Memory B cell (primary cell): ENCODE data around the gene MAN2A2.

Experiments used
- ATAC-seq: fragments of 150-1000 bp; cut with Tn5 transposase; 2 replicates; pipeline ENCODE4 v1.10.0; 2021; ENCODE audit warnings: low read depth, mild to moderate bottlenecking, moderate library complexity
- DNase-seq, 2 donors: peaks; one replicate each; pipeline ENCODE4 v3.0.0; 2022; ENCODE audit warnings: low spot score in 2 of 2
- H3K27ac Mint-ChIP-seq: one replicate; pipeline ENCODE4 v1.8.0; 2022; ENCODE audit warnings: mild to moderate bottlenecking, moderate library complexity, mixed read lengths
- H3K27me3 Mint-ChIP-seq: one replicate; pipeline ENCODE4 v1.8.0; 2022; ENCODE audit warnings: mixed read lengths
- H3K36me3 Mint-ChIP-seq: one replicate; pipeline ENCODE4 v1.8.0; 2022; ENCODE audit warnings: mild to moderate bottlenecking, mixed read lengths
- H3K4me1 Mint-ChIP-seq: one replicate; pipeline ENCODE4 v1.8.0; 2022; ENCODE audit warnings: mixed read lengths
- H3K4me3 Mint-ChIP-seq: one replicate; pipeline ENCODE4 v1.8.0; 2022; ENCODE audit warnings: mild to moderate bottlenecking, moderate library complexity, mixed read lengths
- H3K9me3 Mint-ChIP-seq: one replicate; pipeline ENCODE4 v1.8.0; 2022; ENCODE audit warnings: mixed read lengths

Gene MAN2A2

GRCh38 chr15:90902840-90903732 is at the start of gene MAN2A2:
Gene MAN2A2 (plus strand): TSS chr15:90903302. CDS start chr15:90904208, 906 bp downstream.
- ATAC-seq, result peak; percentile 56
- peak within 1 kb of the TSS; percentile 85 for H3K27ac Mint-ChIP-seq
- H3K4me1 Mint-ChIP-seq, result peaks cover 16% of the 10 kb centered on the region
- H3K4me3 Mint-ChIP-seq, result peak within 1 kb of the TSS; percentile 96
- H3K27me3 Mint-ChIP-seq, result no peaks in the 10 kb centered on the region
- H3K9me3 Mint-ChIP-seq, result no peaks in the 10 kb centered on the region
- DNase-seq, result peak; percentile 36 to 60
- peaks cover 16% of the 10 kb centered on the region for H3K36me3 Mint-ChIP-seq

GRCh38 chr15:90855139-90855538 is 48.0 kb upstream of the MAN2A2 start:
- H3K36me3 Mint-ChIP-seq, result no peaks in the 10 kb centered on the region
- peaks cover 1% of the 10 kb centered on the region for H3K9me3 Mint-ChIP-seq
- ATAC-seq (no peak), DNase-seq (no peak)
- H3K4me1 Mint-ChIP-seq, result peaks cover 59% of the 10 kb centered on the region
- no peak overlapping the region for H3K4me3 Mint-ChIP-seq
- no peak overlapping the region for H3K27ac Mint-ChIP-seq
- peaks cover 2% of the 10 kb centered on the region for H3K27me3 Mint-ChIP-seq

GRCh38 chr15:90857337-90857736 is 45.8 kb upstream of the MAN2A2 start:
- no peak for DNase-seq
- H3K9me3 Mint-ChIP-seq, result peaks cover 1% of the 10 kb centered on the region
- H3K36me3 Mint-ChIP-seq, result no peaks in the 10 kb centered on the region
- H3K27ac Mint-ChIP-seq, result peak overlapping the region; percentile 84
- H3K27me3 Mint-ChIP-seq, result no peaks in the 10 kb centered on the region
- no peak for ATAC-seq
- no peak overlapping the region for H3K4me3 Mint-ChIP-seq
- H3K4me1 Mint-ChIP-seq, result peaks cover 46% of the 10 kb centered on the region

DNA sequence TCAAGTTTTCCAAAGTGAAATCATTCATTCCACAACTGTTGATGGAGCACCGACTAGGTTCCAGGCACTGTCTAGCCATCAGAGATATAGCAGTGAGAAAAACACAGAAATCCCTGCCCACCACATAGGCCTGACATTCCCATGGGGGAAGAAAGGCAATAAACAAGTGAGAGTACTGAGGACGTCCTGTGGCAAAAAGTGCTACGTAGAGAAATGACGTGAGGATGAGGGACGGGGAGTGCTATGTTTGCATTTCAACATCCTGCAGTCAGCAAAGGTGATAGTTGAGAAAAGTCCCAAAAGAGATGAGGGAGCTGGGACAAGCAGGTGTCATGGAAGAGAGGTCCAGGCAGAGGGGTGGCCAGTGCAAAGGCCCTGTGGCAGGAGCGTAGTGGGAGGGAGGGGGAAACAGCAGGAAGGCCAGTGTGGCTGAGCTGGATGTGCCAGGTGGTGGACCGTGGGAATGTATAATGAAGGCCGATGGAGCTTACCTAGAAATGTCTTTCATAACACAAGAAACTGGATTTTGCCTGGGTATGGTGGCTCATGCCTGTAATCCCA is 45.1 kb upstream of the MAN2A2 start:
- no peak overlapping the region for H3K4me3 Mint-ChIP-seq
- H3K4me1 Mint-ChIP-seq, result peaks cover 39% of the 10 kb centered on the region
- no peak for ATAC-seq
- H3K9me3 Mint-ChIP-seq, result peaks cover 1% of the 10 kb centered on the region
- no peaks in the 10 kb centered on the region for H3K36me3 Mint-ChIP-seq
- peak overlapping the region; percentile 84 for H3K27ac Mint-ChIP-seq
- H3K27me3 Mint-ChIP-seq, result no peaks in the 10 kb centered on the region
- no peak for DNase-seq

- Mint-ChIP-seq H3K4me1 (peaks cover 40% of the 10 kb centered on the region), H3K27me3 (no peaks in the 10 kb centered on the region), H3K9me3 (peaks cover under 1% of the 10 kb centered on the region), H3K36me3 (no peaks in the 10 kb centered on the region), H3K4me3 (no peak overlapping the region), H3K27ac (no peak overlapping the region)
- ATAC-seq (no peak), DNase-seq (no peak)
Observed at GRCh38 chr15:90859234-90860131, 43.6 kb upstream of the MAN2A2 start.

DNA sequence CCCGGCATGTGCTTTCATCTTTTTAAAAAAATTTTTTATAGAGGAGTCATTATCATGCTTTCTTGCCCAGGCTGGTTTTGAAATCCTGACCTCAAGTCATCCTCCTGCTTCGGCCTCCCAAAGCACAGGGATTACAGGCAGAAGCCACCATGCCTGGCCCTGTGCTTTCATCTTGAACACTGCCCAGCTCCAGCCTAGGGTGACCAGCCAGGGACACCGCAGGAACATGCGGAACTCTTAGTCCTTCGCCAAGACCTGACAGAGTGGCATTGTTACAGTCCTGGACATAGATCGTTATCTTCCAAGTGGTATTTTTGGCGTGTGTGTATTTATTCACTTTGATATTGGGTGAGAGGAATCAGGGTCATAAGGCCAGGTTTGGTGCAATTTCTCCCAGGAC is 42.7 kb upstream of the MAN2A2 start:
- Mint-ChIP-seq H3K27me3 (no peaks in the 10 kb centered on the region), H3K4me3 (no peak overlapping the region), H3K36me3 (no peaks in the 10 kb centered on the region), H3K27ac (no peak overlapping the region), H3K9me3 (no peaks in the 10 kb centered on the region), H3K4me1 (peaks cover 33% of the 10 kb centered on the region)
- DNase-seq (no peak), ATAC-seq (no peak)

DNA sequence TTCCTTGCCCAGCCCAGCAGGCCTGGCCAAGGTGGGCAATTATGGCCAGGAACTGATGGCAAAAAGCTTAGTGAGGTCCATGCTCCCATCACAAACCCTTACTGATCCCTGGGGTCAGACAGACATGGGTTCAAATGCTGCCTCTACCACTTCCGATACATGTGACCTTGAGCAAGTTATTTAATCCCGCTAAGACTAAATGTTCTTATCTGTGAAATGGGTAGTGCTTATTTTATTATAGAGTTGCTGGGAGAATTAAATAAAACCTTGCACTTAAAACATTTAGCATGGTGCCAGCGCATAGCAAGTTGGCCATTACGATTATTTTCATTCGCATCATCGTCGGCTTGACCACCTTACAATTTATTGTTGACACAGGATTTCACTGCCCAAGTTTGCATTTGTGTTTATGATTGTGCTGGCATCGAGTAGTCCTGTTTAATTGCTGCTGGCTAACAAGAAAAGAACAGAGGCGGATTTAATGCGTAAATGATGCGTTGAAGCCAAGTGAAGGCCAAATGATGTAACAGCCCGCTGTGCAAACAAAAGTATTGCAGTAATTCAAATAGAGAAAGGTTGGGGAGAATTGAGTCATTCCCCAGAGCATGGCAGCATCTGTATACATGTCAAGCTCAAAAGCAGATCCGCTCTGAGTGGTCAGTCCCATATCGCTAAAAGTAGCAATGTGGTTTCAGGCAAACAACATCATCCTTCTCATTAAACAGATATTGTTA is 42.0 kb upstream of the MAN2A2 start:
- Mint-ChIP-seq H3K4me1 (peaks cover 28% of the 10 kb centered on the region), H3K27me3 (no peaks in the 10 kb centered on the region), H3K4me3 (no peak overlapping the region), H3K27ac (no peak overlapping the region), H3K9me3 (no peaks in the 10 kb centered on the region), H3K36me3 (no peaks in the 10 kb centered on the region)
- DNase-seq (no peak), ATAC-seq (no peak)

- no peaks in the 10 kb centered on the region for H3K36me3 Mint-ChIP-seq
- DNase-seq (no peak), ATAC-seq (no peak)
- H3K27ac Mint-ChIP-seq, result no peak overlapping the region
- H3K9me3 Mint-ChIP-seq, result no peaks in the 10 kb centered on the region
- peaks cover 19% of the 10 kb centered on the region for H3K4me1 Mint-ChIP-seq
- no peak overlapping the region for H3K4me3 Mint-ChIP-seq
- H3K27me3 Mint-ChIP-seq, result no peaks in the 10 kb centered on the region
Observed at GRCh38 chr15:90862487-90862886, 40.6 kb upstream of the MAN2A2 start.

- no peak overlapping the region for H3K4me3 Mint-ChIP-seq
- H3K4me1 Mint-ChIP-seq, result peaks cover 14% of the 10 kb centered on the region
- no peaks in the 10 kb centered on the region for H3K27me3 Mint-ChIP-seq
- H3K27ac Mint-ChIP-seq, result no peak overlapping the region
- no peaks in the 10 kb centered on the region for H3K36me3 Mint-ChIP-seq
- DNase-seq, result no peak
- H3K9me3 Mint-ChIP-seq, result no peaks in the 10 kb centered on the region
- no peak for ATAC-seq
Observed at GRCh38 chr15:90862964-90863778, 39.9 kb upstream of the MAN2A2 start.

- H3K4me1 Mint-ChIP-seq, result peaks cover 14% of the 10 kb centered on the region
- no peak overlapping the region for H3K4me3 Mint-ChIP-seq
- DNase-seq, result no peak
- no peaks in the 10 kb centered on the region for H3K9me3 Mint-ChIP-seq
- H3K27ac Mint-ChIP-seq, result no peak overlapping the region
- H3K27me3 Mint-ChIP-seq, result no peaks in the 10 kb centered on the region
- ATAC-seq, result no peak
- no peaks in the 10 kb centered on the region for H3K36me3 Mint-ChIP-seq
Observed at GRCh38 chr15:90863987-90864386, 39.1 kb upstream of the MAN2A2 start.

DNA sequence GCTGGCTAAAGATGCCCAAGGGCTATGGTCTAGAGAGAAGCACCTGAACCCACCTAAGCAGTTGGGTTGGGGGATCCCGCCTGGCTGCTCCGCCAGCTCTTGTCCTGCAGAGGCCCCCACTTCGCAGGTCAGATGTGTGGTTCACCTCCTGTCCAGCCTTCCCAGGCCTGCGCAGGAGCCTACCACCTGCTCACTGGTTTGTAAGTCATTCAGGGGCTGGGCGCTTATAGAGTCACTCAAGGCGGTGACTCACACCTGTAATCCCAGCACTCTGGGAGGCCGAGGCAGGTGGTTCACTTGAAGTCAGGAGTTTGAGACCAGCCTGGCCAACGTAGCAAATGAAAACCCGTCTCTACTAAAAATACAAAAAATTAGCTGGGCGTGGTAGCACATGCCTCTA is 38.6 kb upstream of the MAN2A2 start:
- DNase-seq (no peak), ATAC-seq (no peak)
- Mint-ChIP-seq H3K4me1 (peaks cover 15% of the 10 kb centered on the region), H3K27ac (no peak overlapping the region), H3K27me3 (no peaks in the 10 kb centered on the region), H3K4me3 (no peak overlapping the region), H3K36me3 (no peaks in the 10 kb centered on the region), H3K9me3 (no peaks in the 10 kb centered on the region)

DNA sequence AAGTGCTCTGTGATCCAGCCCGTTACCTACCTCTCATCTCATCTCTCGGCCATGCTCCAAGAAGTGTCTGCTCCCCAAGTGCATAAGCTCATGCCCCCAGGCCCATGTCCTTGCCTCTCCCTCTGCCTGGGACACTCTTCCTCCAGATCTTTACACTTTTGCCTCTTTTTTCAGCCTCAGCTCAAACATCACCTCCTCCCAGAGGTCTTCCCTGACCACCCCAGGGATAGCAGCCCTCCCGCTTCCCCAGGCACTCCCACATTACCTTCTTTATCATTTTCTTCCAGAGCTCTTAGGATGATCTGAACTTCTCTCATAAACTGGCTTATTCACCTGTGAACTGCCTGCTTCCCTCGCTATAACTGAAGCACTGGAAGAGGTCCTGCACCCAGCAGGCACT is 37.4 kb upstream of the MAN2A2 start:
- ATAC-seq (no peak), DNase-seq (no peak)
- H3K9me3 Mint-ChIP-seq, result no peaks in the 10 kb centered on the region
- H3K27me3 Mint-ChIP-seq, result no peaks in the 10 kb centered on the region
- H3K27ac Mint-ChIP-seq, result no peak overlapping the region
- H3K36me3 Mint-ChIP-seq, result no peaks in the 10 kb centered on the region
- no peak overlapping the region for H3K4me3 Mint-ChIP-seq
- peaks cover 25% of the 10 kb centered on the region for H3K4me1 Mint-ChIP-seq

GRCh38 chr15:90866161-90866715 is 36.9 kb upstream of the MAN2A2 start:
- Mint-ChIP-seq H3K4me1 (peaks cover 27% of the 10 kb centered on the region), H3K9me3 (no peaks in the 10 kb centered on the region), H3K4me3 (no peak overlapping the region), H3K27ac (no peak overlapping the region), H3K27me3 (no peaks in the 10 kb centered on the region), H3K36me3 (no peaks in the 10 kb centered on the region)
- DNase-seq (no peak), ATAC-seq (no peak)
